T-cell (primary cell): ENCODE data around the gene TSC2. TPM values are rescaled to one million over a fixed set of nuclear protein-coding genes. Genes with fewer than 3 reads are reported as not detected.
"Not testable (repeated sequence)": the region's sequence is repeated elsewhere in the genome, so short reads cannot be mapped to it uniquely, and the experiment has no call there.

Experiments
- ATAC-seq, 4 experiments: fragments of 200-7000 bp in 3 of 4; fragments of 150-1000 bp in 1 of 4; cut with Tn5 transposase; replicated peaks in 1 of 4; 1 replicate in 3 of 4; 2 replicates in 1 of 4; pipeline ENCODE4 v1.10.0; 2021; ENCODE audit warnings: moderate library complexity in 3 of 4, mild to moderate bottlenecking in 2 of 4, moderate number of reproducible peaks in 1 of 4
- CTCF ChIA-PET, 2 donors: fragments of 300-600 bp; sonication (Branson Sonifier 250); formaldehyde crosslinking; loops; one replicate each; lab custom pipeline; 2022; ENCODE audit warnings: antibody characterized with exemption in 2 of 2; lab: Charles Lee
- POLR2A ChIA-PET, 2 donors: fragments of 300-600 bp; sonication (Branson Sonifier 250); formaldehyde crosslinking; loops; one replicate each; lab custom pipeline; 2022; ENCODE audit warnings: antibody characterized with exemption in 2 of 2; lab: Charles Lee
- DNase-seq, 35 experiments: peaks; one replicate each; pipeline versions ENCODE4 v3.0.0 to v3.0.0-alpha.2; 2013 to 2023
- H3K27ac ChIP-seq: one replicate; pipeline ENCODE4 v1.5.1; 2013; ENCODE audit warnings: low read length
- H3K27me3 ChIP-seq, 2 experiments: replicated peaks in 1 of 2; 1 replicate in 1 of 2; 2 replicates in 1 of 2; pipeline versions ENCODE4 v1.6.1 to v1.7.0; 2013; ENCODE audit warnings: low read length in 1 of 2, mixed read lengths in 1 of 2; ENCODE audit not compliant: control insufficient read depth in 2 of 2, insufficient read depth in 2 of 2; ENCODE audit errors: extremely low read depth in 1 of 2
- H3K36me3 ChIP-seq, 2 donors: 1 replicate in 1 of 2; 2 replicates in 1 of 2; pipeline versions ENCODE4 v1.6.1 to v1.7.0; 2013; ENCODE audit warnings: low read length in 1 of 2; ENCODE audit not compliant: control insufficient read depth in 2 of 2, insufficient read depth in 1 of 2; ENCODE audit errors: extremely low read depth in 1 of 2
- H3K4me1 ChIP-seq, 2 experiments: 1 replicate in 1 of 2; 2 replicates in 1 of 2; pipeline versions ENCODE4 v1.6.1 to v1.7.0; 2013; ENCODE audit warnings: low read length in 2 of 2, mixed read lengths in 1 of 2; ENCODE audit not compliant: insufficient read depth in 2 of 2, control insufficient read depth in 1 of 2; ENCODE audit errors: extremely low read depth in 1 of 2
- H3K4me3 ChIP-seq, 2 donors: 1 replicate in 1 of 2; 2 replicates in 1 of 2; pipeline versions ENCODE4 v1.5.1 to v1.7.0; 2013; ENCODE audit warnings: mild to moderate bottlenecking in 2 of 2, low read length in 1 of 2, moderate library complexity in 1 of 2; ENCODE audit not compliant: control insufficient read depth in 1 of 2; ENCODE audit errors: extremely low read depth in 1 of 2
- H3K9me3 ChIP-seq: 2 replicates; pipeline ENCODE4 v1.7.0; 2013
- H3K27ac Mint-ChIP-seq, 2 donors: one replicate each; pipeline ENCODE4 v1.8.0; 2020 to 2021; ENCODE audit warnings: mild to moderate bottlenecking in 2 of 2, mixed read lengths in 2 of 2
- H3K27me3 Mint-ChIP-seq, 2 donors: one replicate each; pipeline ENCODE4 v1.8.0; 2021 to 2022; ENCODE audit warnings: mixed read lengths in 2 of 2
- H3K36me3 Mint-ChIP-seq: one replicate; pipeline ENCODE4 v1.8.0; 2021; ENCODE audit warnings: mixed read lengths
- H3K4me1 Mint-ChIP-seq, 3 donors: one replicate each; pipeline ENCODE4 v1.8.0; 2020 to 2022; ENCODE audit warnings: mixed read lengths in 3 of 3, mild to moderate bottlenecking in 1 of 3
- H3K4me3 Mint-ChIP-seq, 3 donors: one replicate each; pipeline ENCODE4 v1.8.0; 2020 to 2022; ENCODE audit warnings: mild to moderate bottlenecking in 3 of 3, mixed read lengths in 3 of 3, moderate library complexity in 3 of 3
- H3K9me3 Mint-ChIP-seq, 3 donors: one replicate each; pipeline ENCODE4 v1.8.0; 2020 to 2022; ENCODE audit warnings: mixed read lengths in 3 of 3
- WGBS: methylation state at CpG from one replicate; pipeline ENCODE4 v1.1.5; 2013; ENCODE audit warnings: missing lambda C conversion rate; ENCODE audit not compliant: insufficient coverage; 5-methylcytosine and 5-hydroxymethylcytosine counted together
- total RNA-seq, 35 experiments: library from RNA in 6 of 35; stranded (reverse) in 6 of 35; fragments of 120-200 nt in 1 of 35; gene quantifications; one replicate each; pipeline versions ENCODE4 v1.2.1 to v1.2.4 and lab custom pipeline; 2013 to 2026

The TSC2 gene
- total RNA-seq, 5 donors from 2014 or later (not counting 1 experiment from before 2014, with no cell fraction given), result 134 to 181 (median 161) TPM

DNA sequence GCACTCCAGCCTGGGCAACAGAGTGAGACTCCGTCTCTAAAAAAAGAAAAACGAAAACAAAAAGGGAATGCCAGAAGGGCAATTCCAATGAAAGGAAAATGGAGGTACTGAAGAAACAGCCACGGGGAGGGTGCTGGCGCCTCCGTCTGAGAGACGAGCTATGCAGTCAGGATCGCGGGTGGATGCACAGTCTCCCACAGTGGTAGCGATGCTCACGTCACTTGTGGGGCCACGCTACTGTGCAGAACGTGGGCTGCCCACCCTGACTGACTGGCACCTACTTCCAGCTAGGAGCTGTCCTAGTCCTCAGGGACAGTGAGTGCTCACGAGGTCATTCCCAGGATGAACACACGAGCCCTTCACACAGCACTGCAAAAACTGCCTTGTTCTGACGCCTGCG, 53.8 kb downstream of the TSC2 start:
- H3K27me3 Mint-ChIP-seq, H3K27ac Mint-ChIP-seq, H3K27ac ChIP-seq, H3K9me3 Mint-ChIP-seq, H3K4me1 ChIP-seq, POLR2A ChIA-PET, H3K27me3 ChIP-seq, H3K4me3 Mint-ChIP-seq, ATAC-seq, H3K36me3 Mint-ChIP-seq, H3K4me3 ChIP-seq, H3K9me3 ChIP-seq, DNase-seq, H3K4me1 Mint-ChIP-seq, CTCF ChIA-PET: not testable (repeated sequence)
- H3K36me3 ChIP-seq, result peaks cover 4 to 22% of the 10 kb centered on the region in 2 donors
- whole genome bisulfite sequencing, result 96% methylated on average over 10 of the region's 16 CpGs

DNA sequence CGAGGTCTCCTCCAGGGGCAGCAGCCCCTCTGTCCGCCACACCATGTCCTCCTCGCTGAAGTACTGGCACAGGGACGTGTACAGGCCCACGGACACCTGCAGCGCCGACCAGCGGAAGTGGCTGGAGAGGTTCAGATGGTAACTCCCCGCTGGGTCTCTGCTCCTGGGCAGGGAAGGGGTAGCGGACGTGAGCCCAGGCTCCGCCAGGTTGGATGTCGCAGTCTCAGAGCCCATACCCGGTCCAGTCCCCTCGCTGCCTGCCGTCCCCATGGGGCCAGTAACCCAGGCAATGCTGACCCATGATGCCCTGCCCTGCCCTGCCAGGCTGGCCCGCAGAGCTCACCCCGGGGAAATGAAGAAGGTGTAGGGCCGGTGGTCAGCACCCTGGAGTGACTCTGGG, 54.7 kb downstream of the TSC2 start:
- DNase-seq (no peak), ATAC-seq (no peak)
- Histone ChIP-seq H3K4me1 (no peaks in the 10 kb centered on the region), H3K9me3 (no peaks in the 10 kb centered on the region), H3K27me3 (no peaks in the 10 kb centered on the region), H3K4me3 (no peak overlapping the region), H3K27ac (no peak overlapping the region), H3K36me3 (peaks cover 0 to 15% of the 10 kb centered on the region in 2 donors)
- no peaks in the 10 kb centered on the region for H3K4me1 Mint-ChIP-seq
- H3K4me3 Mint-ChIP-seq, result no peak overlapping the region
- H3K36me3 Mint-ChIP-seq, result peaks cover 5% of the 10 kb centered on the region
- WGBS, result 98% methylated on average over 18 of the region's 19 CpGs
- no peaks in the 10 kb centered on the region for H3K27me3 Mint-ChIP-seq
- H3K27ac Mint-ChIP-seq, result no peak overlapping the region
- ChIA-PET CTCF (no interaction called here), POLR2A (no interaction called here)
- no peaks in the 10 kb centered on the region for H3K9me3 Mint-ChIP-seq

GRCh38 chr16:2104464-2104863, 56.7 kb downstream of the TSC2 start:
- CTCF ChIA-PET, H3K9me3 ChIP-seq, H3K4me1 Mint-ChIP-seq, H3K4me3 ChIP-seq, H3K27ac ChIP-seq, POLR2A ChIA-PET, H3K27me3 ChIP-seq, DNase-seq, ATAC-seq, H3K27me3 Mint-ChIP-seq, H3K27ac Mint-ChIP-seq, H3K4me3 Mint-ChIP-seq, H3K36me3 Mint-ChIP-seq, H3K9me3 Mint-ChIP-seq, H3K4me1 ChIP-seq: not testable (repeated sequence)
- 94% methylated on average over 3 of the region's 20 CpGs for WGBS
- H3K36me3 ChIP-seq, result peaks cover 0 to 13% of the 10 kb centered on the region in 2 donors

DNA sequence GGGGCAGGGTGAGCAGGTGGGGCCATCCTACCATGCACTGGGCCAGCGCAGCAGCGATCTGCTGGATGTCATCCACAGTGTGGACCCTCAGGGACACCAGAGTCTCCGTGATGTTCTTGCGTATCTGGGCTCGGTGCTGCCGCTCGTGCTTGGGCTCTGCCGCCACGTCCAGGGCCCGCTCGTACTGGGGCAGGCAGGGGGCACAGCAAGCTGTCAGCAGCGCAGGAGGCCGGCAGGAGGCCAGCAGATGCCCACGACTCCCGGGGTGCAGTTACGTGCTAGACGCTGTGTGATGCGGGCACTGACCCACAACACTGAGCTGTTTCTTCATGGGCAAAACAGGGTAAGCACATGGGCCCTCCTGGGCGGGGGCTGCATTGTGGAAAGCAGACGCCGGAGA, 57.5 kb downstream of the TSC2 start:
- POLR2A ChIA-PET, H3K27ac Mint-ChIP-seq: not testable (repeated sequence)
- 98% methylated on average over 15 of the region's 21 CpGs for WGBS

DNA sequence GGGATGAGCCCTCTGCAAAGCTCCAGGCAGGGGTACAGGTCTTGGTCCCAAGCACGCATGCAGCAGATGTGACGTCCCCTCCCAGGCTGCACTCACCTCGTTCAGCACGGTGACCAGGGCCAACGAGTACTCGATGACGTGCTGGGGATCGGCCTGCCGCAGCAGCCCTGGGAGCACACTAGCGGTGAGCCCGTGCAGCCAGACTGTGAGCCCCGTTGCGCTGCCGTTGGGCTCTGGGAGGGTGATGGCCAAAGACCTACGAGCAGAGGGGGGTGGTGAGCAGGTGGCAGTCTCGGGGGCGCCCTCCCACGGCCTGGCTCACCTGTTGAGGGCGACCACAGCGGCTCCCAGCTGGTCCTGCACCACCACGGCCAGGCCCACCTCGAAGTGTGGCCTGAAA, 58.0 kb downstream of the TSC2 start:
- ATAC-seq, H3K4me1 Mint-ChIP-seq, H3K9me3 Mint-ChIP-seq: not testable (repeated sequence)

More for the DNA sequence above, 57.5 kb downstream of the TSC2 start:
- ATAC-seq, CTCF ChIA-PET, DNase-seq, H3K9me3 ChIP-seq, H3K27me3 ChIP-seq, H3K4me3 ChIP-seq, H3K27me3 Mint-ChIP-seq, H3K4me1 Mint-ChIP-seq, H3K4me1 ChIP-seq, H3K4me3 Mint-ChIP-seq, H3K36me3 ChIP-seq, H3K9me3 Mint-ChIP-seq, H3K36me3 Mint-ChIP-seq, H3K27ac ChIP-seq: not testable (repeated sequence)

GRCh38 chr16:2106211-2106610, 58.4 kb downstream of the TSC2 start:
- H3K27ac ChIP-seq, H3K36me3 Mint-ChIP-seq, H3K4me1 Mint-ChIP-seq, POLR2A ChIA-PET, DNase-seq, H3K9me3 ChIP-seq, H3K36me3 ChIP-seq, H3K27ac Mint-ChIP-seq, H3K4me3 Mint-ChIP-seq, H3K27me3 Mint-ChIP-seq, CTCF ChIA-PET, H3K4me1 ChIP-seq, H3K4me3 ChIP-seq, H3K27me3 ChIP-seq, H3K9me3 Mint-ChIP-seq, ATAC-seq: not testable (repeated sequence)
- 95% methylated on average over 26 of the region's 38 CpGs for WGBS

More for the DNA sequence above, 58.0 kb downstream of the TSC2 start:
- 98% methylated on average over 11 of the region's 22 CpGs for WGBS
- DNase-seq, CTCF ChIA-PET, H3K4me3 Mint-ChIP-seq, H3K36me3 ChIP-seq, H3K27ac ChIP-seq, H3K4me3 ChIP-seq, H3K27me3 ChIP-seq, POLR2A ChIA-PET, H3K27ac Mint-ChIP-seq, H3K4me1 ChIP-seq, H3K9me3 ChIP-seq, H3K36me3 Mint-ChIP-seq, H3K27me3 Mint-ChIP-seq: not testable (repeated sequence)

DNA sequence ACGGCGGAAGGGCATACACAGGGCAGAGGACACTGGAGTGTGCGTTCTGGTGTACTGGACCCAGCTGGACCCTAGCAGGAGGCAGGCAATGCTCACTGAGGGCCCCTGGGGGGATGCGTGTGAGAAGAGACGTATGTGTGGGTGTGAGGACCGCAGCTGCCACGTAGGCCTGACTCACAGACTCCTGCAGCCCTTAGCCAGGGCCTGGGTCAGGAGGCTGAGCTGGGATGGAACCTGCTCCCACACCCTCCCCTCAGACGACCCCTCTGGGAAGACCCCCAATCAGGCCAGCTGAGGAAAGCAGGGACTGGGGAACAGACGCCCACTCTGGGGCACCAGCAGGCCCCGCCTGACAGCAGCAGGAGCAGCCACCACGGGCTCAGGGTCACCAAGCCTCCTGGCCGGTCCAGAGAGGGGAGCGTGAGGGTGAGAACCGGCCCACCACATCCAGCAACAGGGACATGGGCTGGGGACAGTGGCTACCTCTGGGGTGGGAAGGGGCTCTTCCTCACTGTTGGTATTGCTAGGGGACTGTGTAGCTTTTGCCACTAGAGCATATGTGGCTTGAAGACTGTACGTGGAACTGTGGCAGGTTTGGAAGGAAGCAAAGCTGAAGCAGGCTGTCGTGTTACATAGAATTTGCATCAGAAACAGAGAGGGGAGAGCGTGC, 59.5 kb downstream of the TSC2 start:
- H3K27me3 Mint-ChIP-seq, H3K36me3 ChIP-seq, H3K9me3 Mint-ChIP-seq, H3K4me3 Mint-ChIP-seq, H3K36me3 Mint-ChIP-seq, H3K9me3 ChIP-seq, H3K27ac Mint-ChIP-seq, H3K27ac ChIP-seq, H3K4me1 ChIP-seq, DNase-seq, POLR2A ChIA-PET, H3K27me3 ChIP-seq, H3K4me1 Mint-ChIP-seq, CTCF ChIA-PET, ATAC-seq, H3K4me3 ChIP-seq: not testable (repeated sequence)
- WGBS, result 85% methylated on average over 7 of the region's 17 CpGs
